Neutrophil (primary cell): ENCODE data around the gene CAPN5.

Source experiments
- H3K27ac ChIP-seq: fragments of 200-600 bp; sonication (generic); 2 replicates; pipeline ENCODE4 v1.5.1; 2016; ENCODE audit warnings: mild to moderate bottlenecking, moderate library complexity
- H3K27me3 ChIP-seq: fragments of 200-600 bp; sonication (generic); 2 replicates; pipeline ENCODE4 v1.6.0; 2016; ENCODE audit warnings: mild to moderate bottlenecking
- H3K36me3 ChIP-seq: fragments of 200-600 bp; sonication (generic); 2 replicates; pipeline ENCODE4 v1.5.1; 2017
- H3K4me1 ChIP-seq, 2 experiments: fragments of 200-600 bp in 1 of 2; sonication (generic) in 1 of 2; 1 replicate in 1 of 2; 2 replicates in 1 of 2; pipeline versions ENCODE4 v1.5.1 to v1.6.1; 2013 to 2016; ENCODE audit warnings: low read depth in 1 of 2, low read length in 1 of 2, mild to moderate bottlenecking in 1 of 2, moderate library complexity in 1 of 2; ENCODE audit not compliant: control insufficient read depth in 1 of 2, insufficient read depth in 1 of 2
- H3K4me3 ChIP-seq, 2 experiments: fragments of 200-600 bp in 1 of 2; sonication (generic) in 1 of 2; 1 replicate in 1 of 2; 2 replicates in 1 of 2; pipeline ENCODE4 v1.5.1; 2013 to 2016; ENCODE audit warnings: low read depth in 1 of 2, low read length in 1 of 2, mild to moderate bottlenecking in 1 of 2, moderate library complexity in 1 of 2
- H3K9me3 ChIP-seq: fragments of 200-600 bp; sonication (generic); 2 replicates; pipeline ENCODE4 v1.5.1; 2016
- CTCF ChIP-seq: fragments of 200-600 bp; sonication (generic); IDR thresholded peaks from 2 replicates; pipeline ENCODE4 v1.5.1; 2016; ENCODE audit warnings: antibody characterized with exemption

CAPN5 gene

GRCh38 chr11:77141475-77141874 is 74.7 kb downstream of the CAPN5 start:
- H3K27ac ChIP-seq, result no peak overlapping the region
- no peak for TF ChIP-seq CTCF
- H3K4me3 ChIP-seq, result no peak overlapping the region
- H3K27me3 ChIP-seq, result peaks cover 49% of the 10 kb centered on the region
- no peaks in the 10 kb centered on the region for H3K4me1 ChIP-seq
- H3K36me3 ChIP-seq, result no peaks in the 10 kb centered on the region
- no peaks in the 10 kb centered on the region for H3K9me3 ChIP-seq

GRCh38 chr11:77142091-77142975 is 75.6 kb downstream of the CAPN5 start:
- TF ChIP-seq CTCF, result no peak

GRCh38 chr11:77143405-77144020 is 76.7 kb downstream of the CAPN5 start:
- H3K27ac ChIP-seq, result no peak overlapping the region
- H3K36me3 ChIP-seq, result no peaks in the 10 kb centered on the region
- no peak for TF ChIP-seq CTCF
- H3K4me1 ChIP-seq, result peaks cover 0 to 6% of the 10 kb centered on the region in 2 experiments
- H3K9me3 ChIP-seq, result no peaks in the 10 kb centered on the region
- H3K4me3 ChIP-seq, result no peak overlapping the region
- peaks cover 49% of the 10 kb centered on the region for H3K27me3 ChIP-seq

More at GRCh38 chr11:77142091-77142975, 75.6 kb downstream of the CAPN5 start:
- Histone ChIP-seq H3K4me3 (no peak overlapping the region), H3K27ac (no peak overlapping the region), H3K36me3 (no peaks in the 10 kb centered on the region), H3K27me3 (peaks cover 49% of the 10 kb centered on the region), H3K4me1 (no peaks in the 10 kb centered on the region), H3K9me3 (no peaks in the 10 kb centered on the region)

GRCh38 chr11:77144196-77144856 is 77.6 kb downstream of the CAPN5 start:
- no peak overlapping the region for H3K4me3 ChIP-seq
- TF ChIP-seq CTCF, result no peak
- no peak overlapping the region for H3K27ac ChIP-seq
- peaks cover 49% of the 10 kb centered on the region for H3K27me3 ChIP-seq
- H3K9me3 ChIP-seq, result no peaks in the 10 kb centered on the region
- no peaks in the 10 kb centered on the region for H3K36me3 ChIP-seq
- peaks cover 0 to 6% of the 10 kb centered on the region in 2 experiments for H3K4me1 ChIP-seq

GRCh38 chr11:77144857-77145428 is 78.2 kb downstream of the CAPN5 start:
- Histone ChIP-seq H3K27me3 (peaks cover 50% of the 10 kb centered on the region), H3K27ac (no peak overlapping the region), H3K9me3 (no peaks in the 10 kb centered on the region), H3K36me3 (no peaks in the 10 kb centered on the region), H3K4me1 (peaks cover 0 to 6% of the 10 kb centered on the region in 2 experiments), H3K4me3 (no peak overlapping the region)
- no peak for TF ChIP-seq CTCF
